Neural progenitor cell (in vitro differentiated cells): ENCODE results near the gene PPFIA1.

Source experiments
- EZH2 ChIP-seq: fragments of 200-600 bp; sonication (generic); IDR thresholded peaks from 2 replicates; pipeline ENCODE4 v1.6.1; 2017; ENCODE audit warnings: antibody characterized with exemption, mild to moderate bottlenecking, moderate library complexity
- EZH2phosphoT487 ChIP-seq: fragments of 200-600 bp; sonication (generic); IDR thresholded peaks from 2 replicates; pipeline ENCODE4 v1.6.1; 2017; ENCODE audit warnings: antibody characterized with exemption
- TF ChIP-seq, protein P1 (sequence below): fragments of 200-600 bp; sonication (generic); IDR thresholded peaks from 2 replicates; pipeline ENCODE4 v1.5.1; 2017; ENCODE audit warnings: antibody characterized with exemption, mild to moderate bottlenecking

DNA sequence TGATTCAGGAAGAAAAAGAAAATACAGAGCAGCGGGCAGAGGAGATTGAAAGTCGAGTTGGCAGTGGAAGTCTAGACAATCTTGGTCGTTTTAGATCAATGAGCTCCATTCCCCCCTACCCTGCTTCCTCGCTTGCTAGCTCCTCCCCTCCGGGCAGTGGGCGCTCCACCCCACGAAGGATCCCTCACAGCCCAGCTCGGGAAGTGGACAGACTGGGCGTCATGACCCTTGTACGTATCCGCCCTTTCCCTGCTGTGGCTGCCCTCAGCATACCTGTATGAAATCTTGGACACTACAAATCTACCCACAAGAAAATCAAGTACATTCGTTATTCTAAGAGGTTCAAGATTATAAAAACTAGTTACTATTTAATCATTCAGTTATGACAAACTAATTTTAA, 77.7 kb downstream of the PPFIA1 start:
- TF ChIP-seq, protein P1, sequence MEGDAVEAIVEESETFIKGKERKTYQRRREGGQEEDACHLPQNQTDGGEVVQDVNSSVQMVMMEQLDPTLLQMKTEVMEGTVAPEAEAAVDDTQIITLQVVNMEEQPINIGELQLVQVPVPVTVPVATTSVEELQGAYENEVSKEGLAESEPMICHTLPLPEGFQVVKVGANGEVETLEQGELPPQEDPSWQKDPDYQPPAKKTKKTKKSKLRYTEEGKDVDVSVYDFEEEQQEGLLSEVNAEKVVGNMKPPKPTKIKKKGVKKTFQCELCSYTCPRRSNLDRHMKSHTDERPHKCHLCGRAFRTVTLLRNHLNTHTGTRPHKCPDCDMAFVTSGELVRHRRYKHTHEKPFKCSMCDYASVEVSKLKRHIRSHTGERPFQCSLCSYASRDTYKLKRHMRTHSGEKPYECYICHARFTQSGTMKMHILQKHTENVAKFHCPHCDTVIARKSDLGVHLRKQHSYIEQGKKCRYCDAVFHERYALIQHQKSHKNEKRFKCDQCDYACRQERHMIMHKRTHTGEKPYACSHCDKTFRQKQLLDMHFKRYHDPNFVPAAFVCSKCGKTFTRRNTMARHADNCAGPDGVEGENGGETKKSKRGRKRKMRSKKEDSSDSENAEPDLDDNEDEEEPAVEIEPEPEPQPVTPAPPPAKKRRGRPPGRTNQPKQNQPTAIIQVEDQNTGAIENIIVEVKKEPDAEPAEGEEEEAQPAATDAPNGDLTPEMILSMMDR = no peak
- TF ChIP-seq EZH2phosphoT487 (no peak), EZH2 (no peak)
